ENCODE data around the gene MARF1.
"Not testable (repeated sequence)": the region's sequence is repeated elsewhere in the genome, so short reads cannot be mapped to it uniquely, and the experiment has no call there.

MARF1 gene

DNA sequence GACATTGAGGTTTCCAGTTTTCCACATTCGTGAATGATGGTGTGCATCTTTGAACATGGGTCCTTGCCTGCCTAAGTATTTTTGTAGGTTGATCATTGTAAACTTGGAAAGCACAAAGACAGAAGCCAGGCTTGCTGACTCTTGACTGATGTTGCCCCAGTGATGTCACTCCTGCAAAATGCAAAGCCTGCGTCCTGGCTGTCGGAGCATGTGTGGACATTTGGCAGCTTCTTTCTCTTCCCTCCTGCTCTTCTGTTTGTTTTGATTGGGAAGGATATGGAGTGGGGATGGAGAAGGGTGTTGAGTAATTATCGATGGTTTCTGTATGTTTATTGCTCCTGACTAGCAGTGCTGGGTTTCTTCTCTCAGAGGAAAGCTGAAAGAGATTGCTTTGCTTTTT, 10.3 kb upstream of the MARF1 start:
- no peak for DNase-seq (ENCODE audit: low read depth)

DNA sequence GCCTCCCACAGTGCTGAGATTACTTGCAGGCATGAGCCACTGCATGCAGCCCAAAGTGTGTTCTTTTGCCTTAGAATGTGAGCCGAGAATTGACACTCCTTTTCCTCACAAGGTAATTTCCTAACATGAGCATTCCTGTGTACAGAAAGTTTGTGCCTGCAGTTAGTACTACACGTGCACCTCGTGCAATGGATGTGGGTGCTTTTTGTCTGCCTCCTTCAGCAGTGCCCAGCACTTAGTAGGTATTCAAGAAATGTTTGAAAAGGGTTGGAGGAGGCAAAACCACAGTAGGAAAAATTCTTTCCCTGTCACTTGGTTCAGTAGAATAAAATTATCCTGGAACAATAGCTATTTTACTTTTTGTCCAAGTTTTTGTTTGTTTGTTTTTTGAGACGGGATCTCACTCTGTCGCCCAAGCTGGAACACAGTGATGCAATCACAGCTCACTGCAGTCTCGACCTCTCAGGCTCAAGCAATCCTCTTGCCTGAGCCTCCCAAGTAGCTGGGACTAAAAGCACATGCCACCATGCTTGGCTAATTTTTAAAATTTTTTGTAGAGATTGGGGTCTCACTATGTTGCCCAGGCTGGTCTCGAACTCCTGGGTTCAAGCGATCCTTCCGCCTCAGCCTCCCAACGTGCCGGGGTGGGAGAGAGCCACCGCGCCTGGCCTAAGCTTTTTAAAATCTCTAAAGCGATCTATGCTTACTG, 9.5 kb upstream of the MARF1 start:
- no peak for DNase-seq (ENCODE audit: low read depth)

DNA sequence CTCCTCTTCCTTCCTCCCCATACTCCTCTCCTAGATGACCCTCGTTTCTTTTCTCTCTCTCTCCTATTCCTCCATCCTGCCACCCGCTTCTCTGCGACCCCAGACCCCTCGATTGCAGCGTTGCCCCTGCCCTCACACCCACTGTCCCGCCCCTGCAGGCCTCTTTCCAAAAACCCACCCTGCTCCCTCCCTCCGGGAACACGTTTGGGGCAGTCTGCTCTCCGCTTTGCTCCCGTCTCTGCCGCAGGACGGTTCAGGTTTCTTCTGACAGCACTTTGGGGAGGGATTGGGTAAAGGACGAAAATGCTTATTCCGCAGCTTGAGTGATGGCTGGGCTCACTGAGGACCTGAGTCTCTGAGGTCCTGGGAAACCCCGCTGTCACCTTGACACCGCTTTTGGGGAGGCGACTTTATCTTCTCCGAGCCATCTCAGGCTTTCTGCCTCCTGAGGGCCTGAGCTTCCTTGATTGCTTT, 7.8 kb upstream of the MARF1 start:
- DNase-seq (ENCODE audit: low read depth) = peak; percentile 20

DNA sequence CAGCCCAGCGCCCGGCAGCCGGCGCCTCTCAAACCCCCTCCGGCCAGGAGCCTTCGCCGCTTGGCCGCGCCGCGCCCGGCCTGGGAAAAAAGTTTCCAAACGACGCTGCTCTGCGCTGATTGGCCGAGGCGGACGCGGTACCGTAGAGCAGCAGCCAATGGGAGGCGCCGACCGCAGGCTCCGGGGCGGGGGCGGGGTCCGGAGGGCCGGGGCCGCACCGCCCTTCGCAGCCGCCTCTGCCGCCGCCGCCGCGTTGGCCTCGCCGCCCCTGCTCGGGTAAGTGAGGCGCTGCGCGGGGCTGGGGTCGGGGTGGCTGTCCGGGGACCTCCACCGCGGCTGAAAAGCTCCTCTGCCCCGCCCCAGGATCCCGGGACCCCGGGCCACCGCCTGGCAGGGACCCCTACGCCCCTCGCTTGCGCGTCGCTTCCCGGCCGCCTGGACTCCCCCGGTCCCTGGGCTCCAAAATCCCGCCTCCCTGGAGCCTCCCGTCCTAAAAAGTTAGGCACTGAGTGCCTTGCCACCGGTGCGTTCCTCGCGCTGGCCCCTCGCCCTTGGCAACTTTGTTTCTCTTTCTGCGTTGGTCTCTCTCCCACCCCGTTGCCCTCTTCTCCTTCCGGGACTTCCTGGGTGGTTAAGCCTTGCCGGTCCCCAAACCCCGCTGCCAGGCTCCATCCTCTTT, 7.2 kb upstream of the MARF1 start, which contains the start of gene NDE1:
TSS of gene NDE1 (plus strand) at position 227 of the 679 bp plus-strand sequence. CDS start 14,534 bp downstream, outside the sequence.
- DNase-seq (ENCODE audit: low read depth) = peak; percentile 78

DNA sequence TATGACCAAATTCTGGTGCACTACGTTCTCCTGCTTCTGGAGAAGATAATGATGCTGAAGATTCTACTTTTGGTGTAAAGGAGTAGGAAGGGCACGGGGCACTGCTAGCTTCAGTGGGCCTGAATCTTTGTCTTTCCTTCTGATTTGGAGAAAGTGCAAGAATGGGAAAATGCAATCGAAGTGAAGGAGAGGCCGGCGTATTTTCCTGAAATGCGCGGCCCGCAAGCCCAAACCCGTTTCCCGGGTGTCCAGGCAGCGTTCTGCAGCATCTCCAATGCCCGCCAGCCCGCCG, 6.7 kb upstream of the MARF1 start:
- DNase-seq (ENCODE audit: low read depth) = no peak

DNA sequence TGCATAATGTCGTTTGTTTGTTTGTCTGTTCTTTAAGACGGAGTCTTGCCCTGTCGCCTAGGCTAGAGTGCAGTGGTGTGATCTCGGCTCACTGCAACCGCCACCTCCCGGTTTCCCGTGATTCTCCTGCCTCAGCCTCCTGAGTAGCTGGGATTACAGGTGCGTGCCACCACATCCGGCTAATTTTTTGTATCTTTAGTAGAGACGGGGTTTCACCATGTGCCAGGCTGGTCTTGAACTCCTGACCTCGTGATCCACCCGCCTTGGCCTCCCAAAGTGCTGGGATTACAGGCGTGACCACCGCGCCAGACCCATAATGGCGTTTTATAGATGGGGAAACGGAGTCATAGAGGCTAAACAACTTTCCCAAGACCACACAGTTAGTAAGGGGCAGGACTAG, 6.4 kb upstream of the MARF1 start:
- not testable (repeated sequence) for DNase-seq (ENCODE audit: low read depth)

DNA sequence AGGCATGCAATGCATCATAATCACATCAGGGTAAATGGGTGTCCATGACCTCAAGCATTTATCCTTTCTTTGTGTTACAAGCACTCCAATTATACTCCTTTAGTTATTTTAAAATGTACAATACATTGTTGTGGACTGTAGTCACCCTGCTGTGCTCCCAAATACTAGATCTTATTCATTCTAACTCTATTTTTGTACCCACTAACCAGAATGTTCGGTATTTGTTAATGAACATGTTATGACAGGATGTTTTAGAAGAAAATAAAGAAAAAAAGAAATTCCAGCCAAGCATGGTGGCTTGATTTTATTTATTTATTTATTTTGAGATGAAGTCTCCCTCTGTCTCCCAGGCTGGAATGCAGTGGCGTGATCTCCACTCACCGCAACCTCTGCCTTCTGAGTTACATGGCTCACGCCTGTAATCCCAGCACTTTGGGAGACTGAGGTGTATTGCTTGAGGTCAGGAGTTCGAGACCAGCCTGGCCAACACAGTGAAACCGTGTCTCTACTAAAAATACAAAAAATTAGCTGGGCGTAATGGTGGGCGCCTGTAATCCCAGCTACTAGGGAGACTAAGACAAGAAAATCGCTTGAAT, 5.3 kb upstream of the MARF1 start:
- DNase-seq (ENCODE audit: low read depth) = no peak

DNA sequence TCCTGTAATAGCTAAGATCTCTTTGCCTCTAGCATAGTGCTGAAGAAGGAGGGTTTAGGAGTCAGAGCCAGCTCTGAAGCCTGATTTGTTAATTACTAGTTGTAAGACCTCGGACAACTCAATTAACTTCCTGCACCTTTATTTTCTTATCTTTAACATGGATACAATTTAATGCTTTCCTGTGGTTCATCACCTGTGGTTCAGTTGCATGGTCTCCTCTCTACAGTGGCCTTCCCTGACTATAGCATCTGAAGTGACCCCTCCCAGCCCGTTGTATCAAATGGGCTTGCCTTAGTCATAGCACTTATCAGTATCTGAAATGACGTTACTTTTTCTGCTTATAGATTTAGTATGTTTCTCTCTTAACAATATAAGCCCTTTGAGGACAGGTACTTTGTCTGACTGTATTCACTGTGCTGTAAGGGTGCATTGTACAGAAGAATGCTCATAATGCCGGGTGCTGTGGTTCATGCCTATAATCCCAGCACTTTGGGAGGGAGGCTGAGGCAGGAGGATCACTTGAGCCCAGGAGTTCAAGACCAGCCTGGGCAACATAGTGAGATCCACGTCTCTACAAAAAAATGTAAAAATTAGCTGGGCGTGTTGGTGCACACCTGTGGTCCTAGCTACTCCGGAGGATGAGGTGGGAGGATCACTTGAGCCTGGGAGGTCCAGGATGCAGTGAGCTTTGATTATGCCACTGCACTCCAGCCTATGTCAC, 4.5 kb upstream of the MARF1 start:
- DNase-seq (ENCODE audit: low read depth) = no peak

DNA sequence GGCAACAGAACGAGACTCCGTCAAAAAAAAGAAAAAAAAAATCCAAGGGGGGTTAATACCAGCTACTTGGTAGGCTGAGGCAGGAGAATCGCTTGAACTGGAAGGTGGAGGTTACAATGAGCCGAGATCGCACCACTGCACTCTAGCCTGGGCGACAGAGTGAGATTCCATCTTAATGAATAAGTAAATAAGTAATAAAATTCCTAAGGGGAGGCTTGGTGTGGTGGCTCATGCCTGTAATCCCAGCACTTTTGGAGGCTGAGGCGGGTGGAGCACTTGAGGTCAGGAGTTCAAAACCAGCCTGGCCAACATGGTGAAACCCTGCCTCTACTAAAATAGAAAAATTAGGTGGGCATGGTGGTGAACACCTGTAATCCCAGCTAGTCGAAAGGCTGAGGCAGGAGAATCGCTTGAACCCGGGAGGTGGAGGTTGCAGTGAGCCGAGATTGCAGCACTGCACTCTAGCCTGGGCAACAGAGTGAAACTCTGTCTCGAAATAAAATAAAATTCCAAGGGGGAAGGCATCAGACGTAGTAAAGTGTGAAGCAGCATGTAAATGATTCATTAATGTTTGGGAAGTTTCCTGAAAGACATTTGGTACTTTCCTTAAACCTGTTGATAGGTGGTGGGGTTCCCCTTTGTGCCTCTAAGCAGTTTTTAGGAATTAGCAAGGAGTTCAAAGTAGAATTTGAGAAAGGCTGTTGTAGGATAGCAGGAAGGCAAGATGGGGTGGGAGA, 3.8 kb upstream of the MARF1 start:
- not testable (repeated sequence) for DNase-seq (ENCODE audit: low read depth)

DNA sequence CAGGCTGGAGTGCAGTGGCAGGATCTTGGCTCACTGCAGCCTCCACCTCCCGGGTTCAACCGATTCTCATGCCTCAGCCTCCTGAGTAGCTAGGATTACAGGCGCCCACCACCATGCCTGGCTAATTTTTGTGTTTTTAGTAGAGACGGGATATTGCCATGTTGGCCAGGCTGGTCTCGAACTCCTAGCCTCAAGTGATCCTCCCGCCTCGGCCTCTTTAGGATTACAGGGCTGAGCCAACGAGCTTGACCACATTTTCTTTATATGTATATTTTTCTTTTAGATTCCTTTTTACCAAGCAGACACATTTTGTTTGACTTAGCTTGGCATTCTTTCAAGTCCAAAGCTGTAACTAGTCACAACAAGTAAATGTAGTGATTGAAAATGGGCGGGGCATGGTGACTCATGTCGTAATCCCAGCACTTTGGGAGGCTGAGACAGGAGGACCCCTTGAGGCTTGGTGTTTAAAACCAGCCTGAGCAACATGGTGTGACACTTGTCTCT, 2.1 kb upstream of the MARF1 start:
- not testable (repeated sequence) for DNase-seq (ENCODE audit: low read depth)

DNA sequence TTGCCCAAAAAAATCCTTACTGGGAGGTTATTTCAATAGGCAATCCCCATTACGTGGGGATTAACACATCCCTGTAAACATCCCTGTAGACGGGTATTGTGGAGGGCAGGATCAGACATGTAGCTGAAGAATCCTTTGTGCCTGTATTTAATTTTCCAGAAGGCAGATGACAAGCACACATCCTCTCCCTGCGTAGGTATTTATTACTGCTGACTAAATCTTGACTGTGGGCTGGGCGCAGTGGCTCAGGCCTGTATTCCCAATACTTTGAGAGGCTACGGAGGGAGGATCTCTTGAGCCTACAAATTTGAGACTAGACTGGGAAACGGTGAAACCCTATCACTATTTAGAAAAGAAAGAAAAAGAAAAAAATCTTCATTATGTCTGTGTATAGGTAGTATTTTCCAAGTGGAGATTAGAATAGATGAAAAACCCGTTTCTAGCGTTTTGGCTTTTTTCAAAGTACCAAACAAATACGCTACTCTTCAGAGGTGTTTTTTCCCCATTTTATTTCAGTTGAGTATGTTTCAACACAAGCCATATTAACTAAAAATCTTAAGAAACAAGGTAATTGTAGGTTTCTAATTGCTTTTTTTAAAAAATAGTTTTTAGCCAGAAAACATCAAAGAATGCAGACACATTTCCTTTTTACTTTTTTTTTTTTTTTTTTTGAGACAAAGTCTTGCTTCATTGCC, 1.5 kb upstream of the MARF1 start:
- DNase-seq (ENCODE audit: low read depth) = no peak

DNA sequence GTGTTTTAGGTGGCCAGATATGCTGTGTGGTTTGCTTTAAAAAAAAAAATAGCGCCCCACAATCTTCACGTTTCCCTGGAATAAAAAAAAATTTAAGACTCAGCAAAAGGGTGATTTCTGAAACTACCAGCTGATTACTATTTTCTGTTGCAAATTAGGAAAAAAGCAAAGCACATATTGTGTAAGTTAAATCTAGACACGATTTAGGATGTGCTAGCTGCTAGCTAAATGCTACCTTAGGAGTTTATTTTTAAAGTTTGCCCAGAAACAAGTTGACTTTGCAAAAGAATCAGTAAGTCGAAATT, 944 bp upstream of the MARF1 start:
- DNase-seq (ENCODE audit: low read depth) = no peak

DNA sequence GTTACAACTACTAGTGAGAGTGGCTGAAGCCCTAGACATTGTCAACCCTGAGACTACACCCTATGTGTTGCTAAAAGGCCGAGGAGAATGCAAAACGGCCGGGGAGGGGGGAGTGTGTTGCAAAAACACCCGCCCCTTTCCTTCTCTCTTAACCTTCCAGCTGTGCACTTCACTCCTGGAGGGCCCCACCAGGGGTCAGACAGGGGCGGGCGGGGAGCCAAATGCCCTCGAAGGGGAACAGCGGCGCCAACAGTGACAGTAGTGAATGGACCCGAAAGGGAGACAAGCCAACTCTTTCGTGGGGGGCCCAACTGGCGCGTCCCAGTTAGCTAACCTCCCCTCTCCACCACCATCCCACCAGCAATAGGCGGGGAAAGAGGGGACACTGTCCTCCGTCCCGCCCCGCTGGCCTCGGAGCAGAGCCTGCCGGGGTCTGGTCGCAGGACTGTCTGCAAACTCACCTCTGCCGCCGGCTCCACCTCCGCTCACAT, 352 bp downstream of the MARF1 start:
- DNase-seq (ENCODE audit: low read depth) = peak; percentile 73

DNA sequence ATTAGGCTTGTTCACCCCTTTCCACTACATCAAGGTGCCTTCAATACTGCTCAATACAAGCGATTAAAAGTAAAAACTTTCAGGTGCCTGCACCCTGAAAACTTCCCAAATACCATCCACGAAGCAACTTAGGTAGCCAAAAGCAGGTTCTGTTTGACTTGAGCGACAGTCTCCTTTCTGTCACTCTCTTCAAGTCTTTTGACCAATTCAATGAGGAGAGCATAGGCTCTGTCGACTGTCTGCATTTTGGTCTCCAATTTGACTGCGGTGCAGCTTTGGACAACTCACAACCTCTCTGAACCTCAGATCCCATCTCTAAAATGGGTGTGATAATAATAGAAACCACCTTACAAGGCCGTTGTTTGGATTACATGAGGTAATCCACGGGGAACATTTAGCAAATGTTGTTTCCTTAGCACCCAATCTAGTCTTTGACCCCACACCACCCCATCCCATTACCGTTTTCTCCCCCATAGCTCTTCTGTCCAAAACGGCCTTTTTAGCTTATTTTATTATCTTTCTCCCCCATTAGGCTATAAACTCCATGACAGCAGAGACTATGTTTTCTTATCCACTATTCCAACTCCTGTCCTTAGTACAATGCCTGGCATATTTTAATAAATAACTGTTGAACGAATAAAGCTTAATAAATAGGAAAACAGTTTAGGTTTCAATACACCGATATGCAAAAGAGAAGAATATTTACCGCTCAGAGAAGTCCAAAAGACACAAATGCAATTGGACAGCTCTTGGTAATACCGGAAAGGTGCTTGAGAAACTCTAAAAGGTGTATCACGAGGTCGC, 999 bp downstream of the MARF1 start:
- no peak for DNase-seq (ENCODE audit: low read depth)

DNA sequence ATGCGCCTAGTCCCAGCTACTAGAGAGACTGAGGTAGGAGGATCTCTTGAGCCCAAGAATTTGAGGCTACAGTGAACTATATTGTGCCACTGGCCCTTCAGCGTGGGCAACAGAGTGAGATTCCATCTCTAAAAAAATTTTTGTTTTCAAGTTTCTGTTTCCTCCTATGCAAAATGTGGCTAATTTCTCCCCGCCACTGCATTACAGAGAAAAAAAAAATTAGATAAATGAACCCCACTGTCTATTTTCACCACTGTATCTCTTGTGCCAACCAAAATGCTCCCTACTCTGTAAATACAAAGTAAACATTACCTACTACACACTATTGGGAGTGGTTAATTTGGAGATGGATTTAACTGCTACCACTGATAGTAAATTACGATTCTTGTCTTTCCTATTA, 2.0 kb downstream of the MARF1 start:
- no peak for DNase-seq (ENCODE audit: low read depth)

DNA sequence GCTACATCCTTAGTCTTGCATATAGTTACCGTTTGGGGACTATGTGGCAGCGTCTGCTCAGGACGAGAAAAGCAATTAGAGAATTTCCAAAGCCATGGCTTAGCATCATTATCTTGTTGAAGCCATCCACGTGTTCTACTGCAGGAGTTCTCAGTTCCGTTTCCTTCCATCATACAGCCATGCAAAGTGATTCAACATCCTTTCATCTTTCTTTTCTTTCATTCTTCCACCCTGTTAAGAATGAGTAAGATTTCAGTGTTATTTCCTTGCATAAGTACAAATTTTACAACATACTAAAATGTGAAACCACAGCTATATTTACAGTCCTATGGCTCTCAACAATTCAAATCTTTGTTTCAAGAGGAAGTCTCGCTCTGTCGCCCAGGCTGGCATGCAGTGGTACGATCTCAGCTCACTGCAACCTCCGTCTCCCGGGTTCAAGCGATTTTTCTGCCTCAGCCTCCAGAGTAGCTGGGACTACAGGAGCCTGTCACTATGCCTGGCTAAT, 3.8 kb downstream of the MARF1 start:
- no peak for DNase-seq (ENCODE audit: low read depth)

DNA sequence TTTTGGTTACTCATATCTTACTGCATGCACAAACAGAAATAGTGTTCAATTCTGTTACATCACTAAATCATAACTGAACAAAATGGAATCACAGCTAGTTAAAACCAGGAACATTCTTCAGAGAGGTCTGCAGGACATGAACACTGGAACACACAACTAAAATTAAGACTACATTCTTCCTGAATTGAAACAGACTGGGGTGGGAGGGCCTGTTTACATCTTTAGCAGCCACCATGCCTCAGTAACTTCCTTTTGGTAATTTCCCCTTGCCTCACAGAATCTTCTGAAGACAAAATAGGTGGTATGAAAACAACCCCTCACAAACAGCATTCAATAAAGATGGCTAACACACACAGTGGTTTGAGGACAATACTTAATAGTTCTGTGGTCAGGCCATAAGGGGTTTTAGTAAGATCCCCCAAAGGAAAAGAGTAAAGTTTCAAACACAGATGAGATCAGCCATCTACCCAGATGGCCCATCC, 6.5 kb downstream of the MARF1 start:
- no peak for DNase-seq (ENCODE audit: low read depth)

DNA sequence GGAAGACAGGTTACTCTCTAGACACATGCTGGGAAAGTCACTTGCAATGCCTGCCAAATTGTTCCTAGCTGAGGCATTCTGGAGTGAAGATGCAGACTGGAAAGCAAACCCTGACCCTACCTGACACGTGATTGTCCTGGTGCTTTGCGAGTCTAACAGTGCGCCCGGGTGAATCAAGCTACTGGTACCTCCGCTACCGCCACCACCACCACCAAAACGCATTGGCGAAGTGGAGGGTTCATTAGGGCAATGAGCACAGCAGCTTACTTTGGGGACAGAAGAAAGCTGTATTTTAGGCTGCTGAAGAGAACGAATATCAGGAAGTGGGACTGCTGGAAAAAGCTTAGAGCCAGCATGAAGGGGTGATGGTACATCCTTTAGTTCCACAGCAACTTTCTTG, 7.0 kb downstream of the MARF1 start:
- DNase-seq (ENCODE audit: low read depth) = no peak

DNA sequence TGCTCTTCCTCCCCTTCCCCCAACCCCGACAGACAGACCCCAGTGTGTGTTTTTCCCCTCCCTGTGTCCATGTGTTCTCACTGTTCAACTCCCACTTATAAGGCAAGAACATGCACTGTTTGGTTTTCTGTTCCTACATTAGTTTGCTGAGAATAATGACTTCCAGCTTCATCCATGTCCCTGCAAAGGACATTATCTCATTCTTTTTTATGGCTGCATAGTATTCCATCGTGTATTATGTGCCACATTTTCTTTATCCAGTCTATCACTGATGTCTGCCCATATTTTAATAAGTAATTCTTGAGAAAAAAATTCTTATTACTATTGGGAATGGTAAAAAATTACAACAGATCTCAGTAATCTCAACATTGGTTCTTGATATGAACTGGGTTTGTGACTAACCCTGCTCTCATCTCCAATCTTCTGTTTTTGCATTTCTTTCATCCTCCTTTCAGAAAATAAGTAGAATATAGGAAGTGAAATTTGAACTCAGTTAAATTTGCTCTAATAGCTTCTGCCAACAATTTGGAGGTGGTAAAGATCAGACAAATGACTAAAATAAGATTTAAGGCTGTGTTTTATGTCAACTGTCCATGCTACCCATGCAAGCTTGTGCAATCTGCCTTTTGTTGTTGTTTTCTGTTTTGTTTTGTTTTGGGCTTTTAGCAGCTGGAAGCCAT, 11.1 kb downstream of the MARF1 start:
- no peak for DNase-seq (ENCODE audit: low read depth)

Measured in activated gamma-delta T cell treated with anti-CD3 and anti-CD28 coated beads, Interleukin-2, amount 50 U/mL, for 16 hours (primary cell).